Epithelial cell of esophagus (primary cell): ENCODE data around the gene CYB5A.

Source experiments
- DNase-seq: peaks from one replicate; pipeline ENCODE4 v3.0.0; 2010; ENCODE audit warnings: low read depth
- H3K4me3 ChIP-seq: 2 replicates; pipeline ENCODE4 v1.5.1; 2011; ENCODE audit warnings: mild to moderate bottlenecking, low read length, control low read depth
- CTCF ChIP-seq: IDR thresholded peaks from 2 replicates; pipeline ENCODE4 v1.5.1; 2011; ENCODE audit warnings: low read depth, mild to moderate bottlenecking, low read length, control low read depth, inconsistent platforms; ENCODE audit not compliant: insufficient read depth; ENCODE audit errors: missing control alignments

The CYB5A gene

GRCh38 chr18:74314759-74315463, 23.1 kb upstream of the CYB5A start:
- no peak for TF ChIP-seq CTCF
- no peak overlapping the region for H3K4me3 ChIP-seq
- no peak for DNase-seq

GRCh38 chr18:74311000-74311399, 19.2 kb upstream of the CYB5A start:
- TF ChIP-seq CTCF = no peak
- no peak overlapping the region for H3K4me3 ChIP-seq
- DNase-seq = no peak

GRCh38 chr18:74310411-74310810, 18.6 kb upstream of the CYB5A start:
- DNase-seq = peak; percentile 80
- TF ChIP-seq CTCF = peak; percentile 83

GRCh38 chr18:74303936-74304335, 12.2 kb upstream of the CYB5A start:
- DNase-seq = peak; percentile 66
- TF ChIP-seq CTCF = no peak

More at GRCh38 chr18:74310411-74310810, 18.6 kb upstream of the CYB5A start:
- no peak overlapping the region for H3K4me3 ChIP-seq

GRCh38 chr18:74303306-74303705, 11.5 kb upstream of the CYB5A start:
- no peak for TF ChIP-seq CTCF
- H3K4me3 ChIP-seq = no peak overlapping the region
- no peak for DNase-seq

More at GRCh38 chr18:74303936-74304335, 12.2 kb upstream of the CYB5A start:
- no peak overlapping the region for H3K4me3 ChIP-seq

- DNase-seq = peak; percentile 17
- no peak overlapping the region for H3K4me3 ChIP-seq
- TF ChIP-seq CTCF = no peak
Measured at GRCh38 chr18:74299746-74300145, 8.0 kb upstream of the CYB5A start.

GRCh38 chr18:74299162-74299561, 7.4 kb upstream of the CYB5A start:
- H3K4me3 ChIP-seq = no peak overlapping the region
- TF ChIP-seq CTCF = no peak
- no peak for DNase-seq
